IMR-90 (cell line): ENCODE data around the gene FNDC3A. TPM values are rescaled to one million over a fixed set of nuclear protein-coding genes. Genes with fewer than 3 reads are reported as not detected.

Source experiments
- ATAC-seq: fragments of 200-7000 bp; cut with Tn5 transposase; 2 replicates; pipeline ENCODE4 v1.9.1; 2020; ENCODE audit warnings: low read depth, mild to moderate bottlenecking, moderate library complexity
- BruUV-seq: library from RNA; stranded (reverse); fragments of 400-500 nt; replicated peaks from 2 replicates; lab custom pipeline; 2021; lab: Mats Ljungman, UMichigan
- CTCF ChIA-PET: fragments of 300-600 bp; formaldehyde crosslinking; extraction: SDS; loops from one replicate; lab custom pipeline; 2021; ENCODE audit warnings: antibody characterized with exemption; lab: Yijun Ruan, JAX
- POLR2A ChIA-PET: fragments of 300-600 bp; sonication (Branson Sonifier 250); formaldehyde crosslinking; loops from one replicate; lab custom pipeline; 2022; ENCODE audit warnings: antibody characterized with exemption; ENCODE audit not compliant: unreplicated experiment; lab: Charles Lee
- DNase-seq: peaks from one replicate; pipeline ENCODE4 v3.0.0; 2013
- H2AFZ ChIP-seq: replicated peaks from 2 replicates; pipeline ENCODE3; 2013; ENCODE audit warnings: low read length, mild to moderate bottlenecking; ENCODE audit not compliant: poor library complexity
- H2AK5ac ChIP-seq: 2 replicates; pipeline ENCODE4 v1.6.1; 2013; ENCODE audit warnings: low read depth, low read length, inconsistent platforms
- H2AK9ac ChIP-seq: replicated peaks from 2 replicates; pipeline ENCODE3; 2013; ENCODE audit warnings: mild to moderate bottlenecking, low read depth, low read length, moderate library complexity; ENCODE audit not compliant: poor library complexity
- H2BK120ac ChIP-seq: 2 replicates; pipeline ENCODE4 v1.6.1; 2013; ENCODE audit warnings: low read depth, low read length, inconsistent platforms
- H2BK15ac ChIP-seq: 3 replicates; pipeline ENCODE4 v1.6.1; 2013; ENCODE audit warnings: low read depth, low read length, inconsistent platforms
- H2BK20ac ChIP-seq: 2 replicates; pipeline ENCODE4 v1.6.1; 2013; ENCODE audit warnings: low read depth, mild to moderate bottlenecking, inconsistent platforms, low read length, moderate library complexity
- H2BK5ac ChIP-seq: 2 replicates; pipeline ENCODE4 v1.6.1; 2013; ENCODE audit warnings: mild to moderate bottlenecking, low read depth, low read length, inconsistent platforms; ENCODE audit not compliant: poor library complexity, severe bottlenecking
- H3K14ac ChIP-seq: replicated peaks from 2 replicates; pipeline ENCODE4 v1.6.1; 2013; ENCODE audit warnings: low read depth, low read length, inconsistent platforms
- H3K18ac ChIP-seq: 2 replicates; pipeline ENCODE4 v1.6.1; 2013; ENCODE audit warnings: low read depth, low read length, control low read depth
- H3K23ac ChIP-seq: 2 replicates; pipeline ENCODE4 v1.6.1; 2013; ENCODE audit warnings: low read depth, low read length, inconsistent platforms
- H3K27ac ChIP-seq: 2 replicates; pipeline ENCODE4 v1.5.1; 2013; ENCODE audit warnings: mild to moderate bottlenecking, control low read depth, low read length; ENCODE audit not compliant: insufficient read depth
- H3K27me3 ChIP-seq: 2 replicates; pipeline ENCODE4 v1.6.1; 2013; ENCODE audit warnings: low read length; ENCODE audit not compliant: control insufficient read depth, insufficient read depth
- H3K36me3 ChIP-seq: 2 replicates; pipeline ENCODE4 v1.6.1; 2013; ENCODE audit warnings: low read length, mixed read lengths; ENCODE audit not compliant: control insufficient read depth, insufficient read depth
- H3K4ac ChIP-seq: 2 replicates; pipeline ENCODE4 v1.6.1; 2013; ENCODE audit warnings: low read depth, low read length, inconsistent platforms
- H3K4me1 ChIP-seq: 2 replicates; pipeline ENCODE4 v1.6.1; 2013; ENCODE audit warnings: low read length, mixed read lengths; ENCODE audit not compliant: control insufficient read depth, insufficient read depth
- H3K4me2 ChIP-seq: 2 replicates; pipeline ENCODE4 v1.6.1; 2013; ENCODE audit warnings: low read depth, mild to moderate bottlenecking, control low read depth, low read length, moderate library complexity
- H3K4me3 ChIP-seq: 2 replicates; pipeline ENCODE4 v1.5.1; 2013; ENCODE audit warnings: low read depth, mild to moderate bottlenecking, control low read depth, low read length, moderate library complexity; ENCODE audit not compliant: insufficient read depth
- H3K56ac ChIP-seq: 2 replicates; pipeline ENCODE4 v1.6.1; 2013; ENCODE audit warnings: low read length, inconsistent platforms; ENCODE audit not compliant: insufficient read depth; ENCODE audit errors: extremely low read depth
- H3K79me1 ChIP-seq, 2 experiments: 2 replicates each; pipeline ENCODE4 v1.6.1; 2013; ENCODE audit warnings: low read length in 2 of 2, inconsistent platforms in 1 of 2, low read depth in 1 of 2
- H3K9ac ChIP-seq: 2 replicates; pipeline ENCODE4 v1.6.1; 2013; ENCODE audit warnings: low read depth, low read length, control low read depth
- H3K9me1 ChIP-seq: 2 replicates; pipeline ENCODE4 v1.6.1; 2013; ENCODE audit warnings: low read length, inconsistent platforms; ENCODE audit not compliant: insufficient read depth
- H3K9me3 ChIP-seq: 2 replicates; pipeline ENCODE4 v1.6.1; 2013; ENCODE audit warnings: low read length; ENCODE audit not compliant: control insufficient read depth, insufficient read depth
- H4K20me1 ChIP-seq: 2 replicates; pipeline ENCODE4 v1.6.1; 2013; ENCODE audit warnings: low read length, inconsistent platforms; ENCODE audit not compliant: insufficient read depth
- H4K5ac ChIP-seq: 2 replicates; pipeline ENCODE4 v1.6.1; 2013; ENCODE audit warnings: mild to moderate bottlenecking, low read depth, low read length, control low read depth
- H4K8ac ChIP-seq, 2 experiments: 2 replicates each; pipeline ENCODE4 v1.6.1; 2013; ENCODE audit warnings: low read depth in 2 of 2, low read length in 2 of 2, control low read depth in 1 of 2, inconsistent platforms in 1 of 2
- H4K91ac ChIP-seq: 2 replicates; pipeline ENCODE4 v1.6.1; 2013; ENCODE audit warnings: low read depth, low read length, inconsistent platforms; ENCODE audit not compliant: insufficient read depth
- FOS ChIP-seq: fragments of 150-350 bp; IDR thresholded peaks from 2 replicates; pipeline ENCODE4 v1.6.1; 2016; ENCODE audit warnings: low read depth, low read length
- USF2 ChIP-seq: fragments of 150-350 bp; IDR thresholded peaks from 2 replicates; pipeline ENCODE4 v1.6.1; 2017; ENCODE audit warnings: mild to moderate bottlenecking, antibody characterized with exemption, low read length, low read depth
- WGBS, 2 experiments: methylation state at CpG; one replicate each; pipeline versions ENCODE4 v1.1.5 to v1.1.7; 2013; ENCODE audit warnings: missing lambda C conversion rate in 2 of 2; ENCODE audit not compliant: insufficient read length in 1 of 2; ENCODE audit errors: extremely low coverage in 2 of 2; 5-methylcytosine and 5-hydroxymethylcytosine counted together
- dilution Hi-C: fragments of 300-500 bp; cut with HindIII; formaldehyde crosslinking; loops from one replicate; pipeline ENCODE4 v1.14.3; 2018; ENCODE audit warnings: low sequenced_read_pairs; ENCODE audit not compliant: unreplicated experiment
- in situ Hi-C: fragments of 300-500 bp; cut with MboI; formaldehyde crosslinking; loops from 3 replicates; pipeline ENCODE4 v1.14.3; 2019; ENCODE audit warnings: low sequenced_read_pairs, inconsistent platforms, mixed read lengths
- intact Hi-C: fragments of 100-400 bp; cut with micrococcal nuclease; formaldehyde crosslinking; loops from 2 replicates; pipeline ENCODE4 v1.10.0; 2022
- polyA plus RNA-seq, 3 experiments: library from polyadenylated mRNA; depleted of rRNA; stranded (reverse); fragments of >200 nt; gene quantifications; 2 replicates each; pipeline ENCODE4 v1.2.3, GENCODE V29; 2012; ENCODE audit warnings: low replicate concordance in 1 of 3
- total RNA-seq: library from RNA; depleted of rRNA; stranded (reverse); fragments of >200 nt; gene quantifications from 2 replicates; pipeline ENCODE4 v1.2.3, GENCODE V29; 2012

Gene FNDC3A
- total and polyA plus RNA-seq, 2 of the 4 experiments (the other 2 are of a cell fraction) = 29.2 to 60.4 TPM

- peak; percentile 51 for DNase-seq
- 0 out of 2 replicates have a peak, but pooled peaks cover 2% of the 10 kb centered on the region for H3K4me1 ChIP-seq
- H4K91ac ChIP-seq = no peak overlapping the region
- H3K23ac ChIP-seq = 0 out of 2 replicates have a peak overlapping the region, but pooled peaks have one; percentile 7
- dilution Hi-C loops = no loop called here
- 0 out of 2 replicates have a peak overlapping the region, but pooled peaks have one; percentile 16 for H3K4me2 ChIP-seq
- H2BK5ac ChIP-seq = no peak overlapping the region
- H2AK5ac ChIP-seq = no peak overlapping the region
- no peak overlapping the region for H2BK15ac ChIP-seq
- CTCF ChIA-PET = no interaction called here
- no peak overlapping the region for H4K8ac ChIP-seq
- H3K18ac ChIP-seq = no peak overlapping the region
- 79% methylated on average over 3 of the region's 6 CpGs; no CpG with 5 or more reads in 1 of the 2 experiments for WGBS, 2 experiments
- POLR2A ChIA-PET = no interaction called here
- no peak for ATAC-seq
- H4K20me1 ChIP-seq = no peaks in the 10 kb centered on the region
- H2AFZ ChIP-seq = peak overlapping the region; percentile 54
- intact Hi-C loops = no loop called here
- H3K9me1 ChIP-seq = no peaks in the 10 kb centered on the region
- H3K27me3 ChIP-seq = no peaks in the 10 kb centered on the region
- no TSS peak for BruUV-seq
- no peaks in the 10 kb centered on the region for H3K36me3 ChIP-seq
- H2BK120ac ChIP-seq = no peak overlapping the region
- no peak overlapping the region for H3K27ac ChIP-seq
- H3K4me3 ChIP-seq = no peak overlapping the region
- no peak overlapping the region for H3K14ac ChIP-seq
- no peaks in the 10 kb centered on the region for H3K9me3 ChIP-seq
- in situ Hi-C loops = no loop called here
- no peaks in the 10 kb centered on the region for H3K79me1 ChIP-seq
- no peak overlapping the region for H3K56ac ChIP-seq
- no peak overlapping the region for H3K9ac ChIP-seq
- no peak overlapping the region for H3K4ac ChIP-seq
- H2AK9ac ChIP-seq = no peak overlapping the region
- H2BK20ac ChIP-seq = no peak overlapping the region
- TF ChIP-seq USF2 (no peak), FOS (0 out of 2 replicates have a peak, but pooled peaks have one; percentile 27)
- H4K5ac ChIP-seq = no peak overlapping the region
These were observed 21.6 kb upstream of the FNDC3A start for GRCh38 chr13:48954081-48954480.
